Uterus (tissue), 2 donors: ENCODE measurements around the gene CLCF1.

Experiments used
- POLR2A ChIP-seq, 2 donors: fragments of 450-650 bp; IDR thresholded peaks; one replicate each; pipeline ENCODE4 v1.6.1; 2016; ENCODE audit warnings: antibody characterized with exemption in 2 of 2, mild to moderate bottlenecking in 1 of 2, moderate library complexity in 1 of 2
- TF ChIP-seq, protein P1 (sequence below), 4 experiments: fragments of 200-600 bp in 2 of 4; fragments of 450-650 bp in 2 of 4; sonication (generic) in 2 of 4; IDR thresholded peaks; one replicate each; pipeline ENCODE4 v1.5.1; 2016 to 2019; ENCODE audit warnings: antibody characterized with exemption in 4 of 4, mild to moderate bottlenecking in 2 of 4, moderate library complexity in 1 of 4

DNA sequence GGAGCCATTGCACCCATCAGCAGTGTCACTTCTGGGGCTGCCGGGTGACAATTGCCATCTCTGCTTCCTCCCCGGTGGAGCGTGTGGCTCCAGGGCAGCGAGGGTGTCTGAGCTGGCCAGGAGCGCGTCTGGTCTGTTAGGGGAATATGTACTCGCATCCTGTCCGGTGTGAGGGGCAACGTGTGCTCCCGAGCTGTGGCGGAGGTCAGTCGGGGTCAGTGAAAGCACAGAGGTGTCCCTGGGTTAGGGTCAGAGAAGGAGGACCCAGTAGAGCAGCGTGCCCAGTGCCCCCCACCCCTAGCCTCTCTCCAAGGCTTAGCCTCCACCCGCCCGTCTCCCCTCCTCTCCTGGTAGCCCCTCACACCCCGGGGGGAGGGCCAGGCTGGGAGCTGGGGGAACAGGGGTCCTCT lies 1.5 kb downstream of the CLCF1 start:
- TF ChIP-seq, protein P1, sequence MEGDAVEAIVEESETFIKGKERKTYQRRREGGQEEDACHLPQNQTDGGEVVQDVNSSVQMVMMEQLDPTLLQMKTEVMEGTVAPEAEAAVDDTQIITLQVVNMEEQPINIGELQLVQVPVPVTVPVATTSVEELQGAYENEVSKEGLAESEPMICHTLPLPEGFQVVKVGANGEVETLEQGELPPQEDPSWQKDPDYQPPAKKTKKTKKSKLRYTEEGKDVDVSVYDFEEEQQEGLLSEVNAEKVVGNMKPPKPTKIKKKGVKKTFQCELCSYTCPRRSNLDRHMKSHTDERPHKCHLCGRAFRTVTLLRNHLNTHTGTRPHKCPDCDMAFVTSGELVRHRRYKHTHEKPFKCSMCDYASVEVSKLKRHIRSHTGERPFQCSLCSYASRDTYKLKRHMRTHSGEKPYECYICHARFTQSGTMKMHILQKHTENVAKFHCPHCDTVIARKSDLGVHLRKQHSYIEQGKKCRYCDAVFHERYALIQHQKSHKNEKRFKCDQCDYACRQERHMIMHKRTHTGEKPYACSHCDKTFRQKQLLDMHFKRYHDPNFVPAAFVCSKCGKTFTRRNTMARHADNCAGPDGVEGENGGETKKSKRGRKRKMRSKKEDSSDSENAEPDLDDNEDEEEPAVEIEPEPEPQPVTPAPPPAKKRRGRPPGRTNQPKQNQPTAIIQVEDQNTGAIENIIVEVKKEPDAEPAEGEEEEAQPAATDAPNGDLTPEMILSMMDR (IDR thresholded peaks at IDR 0.05), result no peak
- no peak for TF ChIP-seq POLR2A (IDR thresholded peaks at IDR 0.05)
